ENCODE results near the gene CCL25.

GRCh38 chr19:8097198-8097597, 44.6 kb downstream of the CCL25 start:
- TF ChIP-seq CTCF (IDR thresholded peaks at IDR 0.05), result no peak
- no peak for TF ChIP-seq POLR2A (IDR thresholded peaks at IDR 0.05)
